Esophagus squamous epithelium (tissue), 4 donors: ENCODE data around the gene IGF2BP3.

ENCODE experiments used
- POLR2A ChIP-seq, 4 donors: fragments of 450-650 bp; IDR thresholded peaks; one replicate each; pipeline ENCODE4 v1.6.1; 2017; ENCODE audit warnings: antibody characterized with exemption in 4 of 4, mild to moderate bottlenecking in 4 of 4, moderate library complexity in 3 of 4
- TF ChIP-seq, protein P1 (sequence below), 6 experiments: fragments of 450-650 bp in 4 of 6; fragments of 200-600 bp in 2 of 6; sonication (generic) in 2 of 6; IDR thresholded peaks; one replicate each; pipeline ENCODE4 v1.5.1; 2016 to 2019; ENCODE audit warnings: antibody characterized with exemption in 6 of 6, mild to moderate bottlenecking in 4 of 6, moderate library complexity in 4 of 6

DNA sequence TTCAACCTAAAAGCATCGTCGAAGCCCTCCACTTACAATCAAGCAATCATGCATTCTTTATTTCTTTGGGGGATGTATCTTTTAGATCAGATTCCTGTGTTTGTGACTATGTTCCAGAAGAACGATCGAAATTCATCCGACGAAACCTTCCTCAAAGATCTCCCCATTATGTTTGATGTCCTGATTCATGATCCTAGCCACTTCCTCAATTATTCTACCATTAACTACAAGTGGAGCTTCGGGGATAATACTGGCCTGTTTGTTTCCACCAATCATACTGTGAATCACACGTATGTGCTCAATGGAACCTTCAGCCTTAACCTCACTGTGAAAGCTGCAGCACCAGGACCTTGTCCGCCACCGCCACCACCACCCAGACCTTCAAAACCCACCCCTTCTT, 209.9 kb downstream of the IGF2BP3 start:
- TF ChIP-seq, protein P1, sequence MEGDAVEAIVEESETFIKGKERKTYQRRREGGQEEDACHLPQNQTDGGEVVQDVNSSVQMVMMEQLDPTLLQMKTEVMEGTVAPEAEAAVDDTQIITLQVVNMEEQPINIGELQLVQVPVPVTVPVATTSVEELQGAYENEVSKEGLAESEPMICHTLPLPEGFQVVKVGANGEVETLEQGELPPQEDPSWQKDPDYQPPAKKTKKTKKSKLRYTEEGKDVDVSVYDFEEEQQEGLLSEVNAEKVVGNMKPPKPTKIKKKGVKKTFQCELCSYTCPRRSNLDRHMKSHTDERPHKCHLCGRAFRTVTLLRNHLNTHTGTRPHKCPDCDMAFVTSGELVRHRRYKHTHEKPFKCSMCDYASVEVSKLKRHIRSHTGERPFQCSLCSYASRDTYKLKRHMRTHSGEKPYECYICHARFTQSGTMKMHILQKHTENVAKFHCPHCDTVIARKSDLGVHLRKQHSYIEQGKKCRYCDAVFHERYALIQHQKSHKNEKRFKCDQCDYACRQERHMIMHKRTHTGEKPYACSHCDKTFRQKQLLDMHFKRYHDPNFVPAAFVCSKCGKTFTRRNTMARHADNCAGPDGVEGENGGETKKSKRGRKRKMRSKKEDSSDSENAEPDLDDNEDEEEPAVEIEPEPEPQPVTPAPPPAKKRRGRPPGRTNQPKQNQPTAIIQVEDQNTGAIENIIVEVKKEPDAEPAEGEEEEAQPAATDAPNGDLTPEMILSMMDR (IDR thresholded peaks at IDR 0.05) = no peak
- TF ChIP-seq POLR2A (IDR thresholded peaks at IDR 0.05) = no peak
